Keratinocyte (primary cell): ENCODE measurements around the gene CHCHD6. TPM values are rescaled to one million over a fixed set of nuclear protein-coding genes. Genes with fewer than 3 reads are reported as not detected.

ENCODE experiments used
- DNase-seq: peaks from one replicate; pipeline ENCODE4 v3.0.0-alpha.2; 2011; ENCODE audit warnings: low read depth, missing footprints, low spot score
- FAIRE-seq: peaks from 2 replicates; lab custom pipeline; 2011; peaks lifted over from hg19 to GRCh38; lab: Jason Lieb, UNC
- H2AFZ ChIP-seq: 2 replicates; pipeline ENCODE4 v1.6.0; 2012; ENCODE audit warnings: low read length, control low read depth, inconsistent platforms; ENCODE audit not compliant: control insufficient read depth
- H3K27ac ChIP-seq: 2 replicates; pipeline ENCODE4 v1.5.1; 2011; ENCODE audit warnings: low read length; ENCODE audit not compliant: control insufficient read depth, insufficient read depth
- H3K27me3 ChIP-seq: 3 replicates; pipeline ENCODE4 v1.6.0; 2011; ENCODE audit warnings: low read length; ENCODE audit not compliant: control insufficient read depth, insufficient read depth; ENCODE audit errors: extremely low read depth
- H3K36me3 ChIP-seq, 2 experiments: 2 replicates in 1 of 2; 3 replicates in 1 of 2; pipeline ENCODE4 v1.5.1; 2011; ENCODE audit warnings: low read length in 2 of 2, mild to moderate bottlenecking in 1 of 2; ENCODE audit not compliant: control insufficient read depth in 2 of 2, insufficient read depth in 2 of 2; ENCODE audit errors: extremely low read depth in 1 of 2
- H3K4me1 ChIP-seq: 3 replicates; pipeline ENCODE4 v1.5.1; 2011; ENCODE audit warnings: low read length; ENCODE audit not compliant: control insufficient read depth, insufficient read depth; ENCODE audit errors: extremely low read depth
- H3K4me2 ChIP-seq: 3 replicates; pipeline ENCODE4 v1.6.0; 2011; ENCODE audit warnings: low read depth, low read length; ENCODE audit not compliant: control insufficient read depth, insufficient read depth; ENCODE audit errors: extremely low read depth
- H3K4me3 ChIP-seq, 3 experiments: fragments of 200-600 bp in 1 of 3; sonication (generic) in 1 of 3; 2 replicates in 2 of 3; 3 replicates in 1 of 3; pipeline ENCODE4 v1.5.1; 2011 to 2016; ENCODE audit warnings: low read length in 3 of 3, mild to moderate bottlenecking in 3 of 3, control low read depth in 2 of 3, inconsistent platforms in 1 of 3, low read depth in 1 of 3, mixed read lengths in 1 of 3, mixed run types in 1 of 3, moderate library complexity in 1 of 3; ENCODE audit not compliant: control insufficient read depth in 2 of 3, insufficient read depth in 2 of 3; ENCODE audit errors: extremely low read depth in 1 of 3
- H3K79me2 ChIP-seq: 2 replicates; pipeline ENCODE4 v1.6.0; 2012; ENCODE audit warnings: low read length; ENCODE audit not compliant: control insufficient read depth, insufficient read depth
- H3K9ac ChIP-seq: 3 replicates; pipeline ENCODE4 v1.6.0; 2011; ENCODE audit warnings: low read length; ENCODE audit not compliant: control insufficient read depth, insufficient read depth; ENCODE audit errors: extremely low read depth
- H3K9me1 ChIP-seq: 3 replicates; pipeline ENCODE4 v1.6.0; 2011; ENCODE audit warnings: low read length; ENCODE audit not compliant: control insufficient read depth, insufficient read depth; ENCODE audit errors: extremely low read depth
- H3K9me3 ChIP-seq: 2 replicates; pipeline ENCODE4 v1.5.1; 2012; ENCODE audit warnings: low read depth, low read length; ENCODE audit not compliant: control insufficient read depth
- H4K20me1 ChIP-seq: 3 replicates; pipeline ENCODE4 v1.6.0; 2011; ENCODE audit warnings: low read length; ENCODE audit not compliant: control insufficient read depth, insufficient read depth; ENCODE audit errors: extremely low read depth
- EZH2 ChIP-seq: IDR thresholded peaks from one replicate; pipeline ENCODE4 v1.6.1; 2012; ENCODE audit warnings: inconsistent platforms, mild to moderate bottlenecking, low read length, moderate library complexity
- dilution Hi-C: fragments of 300-500 bp; cut with MboI; formaldehyde crosslinking; loops from one replicate; pipeline ENCODE4 v1.7.0; 2020; ENCODE audit warnings: low sequenced_read_pairs; ENCODE audit not compliant: extremely low pct_ligation_motif_present
- polyA plus RNA-seq, 5 experiments: library from polyadenylated mRNA; depleted of rRNA in 3 of 5; stranded (reverse) in 3 of 5; stranded (forward) in 1 of 5; unstranded in 1 of 5; fragments of >200 nt; gene quantifications; 1 replicate in 1 of 5; 2 replicates in 3 of 5; 3 replicates in 1 of 5; pipeline versions ENCODE4 v1.2.1 to v1.2.3, GENCODE V29; 2011 to 2012; ENCODE audit warnings: missing spikeins in 2 of 5, low read depth in 1 of 5, low replicate concordance in 1 of 5
- TF ChIP-seq, protein P1 (sequence below), 3 experiments: IDR thresholded peaks in 1 of 3; conservative IDR thresholded peaks in 1 of 3; optimal IDR thresholded peaks in 1 of 3; 2 replicates in 2 of 3; 3 replicates in 1 of 3; pipeline versions ENCODE3 to v1.5.1; 2011; ENCODE audit warnings: low read length in 3 of 3, mild to moderate bottlenecking in 3 of 3, moderate library complexity in 2 of 3, control low read depth in 1 of 3, inconsistent platforms in 1 of 3; ENCODE audit not compliant: insufficient read depth in 2 of 3; ENCODE audit errors: extremely low read depth in 1 of 3

Gene CHCHD6
- polyA plus RNA-seq, 1 donor (not counting 4 experiments of a cell fraction or from before 2014, with no cell fraction given): 21.7 TPM

DNA sequence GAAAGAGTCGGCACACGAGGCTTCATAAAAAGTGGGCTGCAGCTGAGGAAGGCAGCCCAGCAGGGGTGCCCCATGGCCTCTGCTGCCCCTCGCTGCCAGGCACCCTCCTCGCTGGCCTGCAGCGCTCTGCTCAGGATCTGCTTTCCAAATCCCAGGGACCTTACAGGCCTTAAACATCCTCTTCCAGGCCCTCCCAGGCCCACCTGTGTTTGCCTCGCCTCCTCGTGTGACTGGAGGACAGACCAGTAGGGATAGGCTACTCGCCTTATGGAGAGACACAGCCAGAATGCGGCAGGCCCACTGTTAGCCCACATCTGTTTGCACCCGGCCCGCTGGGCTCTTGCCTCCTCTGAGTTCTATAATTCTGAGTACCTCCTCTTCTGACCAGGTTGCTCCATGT, 154.4 kb downstream of the CHCHD6 start:
- no peaks in the 10 kb centered on the region for H3K9me3 ChIP-seq
- DNase-seq (no peak), FAIRE-seq (no peak)
- peak overlapping the region; percentile 61 for H3K4me2 ChIP-seq
- H3K4me3 ChIP-seq: no peak overlapping the region
- H3K27me3 ChIP-seq: no peaks in the 10 kb centered on the region
- dilution Hi-C loops: no loop called here
- no peaks in the 10 kb centered on the region for H4K20me1 ChIP-seq
- H3K36me3 ChIP-seq: peaks cover 0 to 1% of the 10 kb centered on the region in 2 experiments
- no peak overlapping the region for H3K9ac ChIP-seq
- H3K9me1 ChIP-seq: no peaks in the 10 kb centered on the region
- peaks cover 16% of the 10 kb centered on the region for H3K4me1 ChIP-seq
- H2AFZ ChIP-seq: no peak overlapping the region
- no peaks in the 10 kb centered on the region for H3K79me2 ChIP-seq
- TF ChIP-seq, protein P1, sequence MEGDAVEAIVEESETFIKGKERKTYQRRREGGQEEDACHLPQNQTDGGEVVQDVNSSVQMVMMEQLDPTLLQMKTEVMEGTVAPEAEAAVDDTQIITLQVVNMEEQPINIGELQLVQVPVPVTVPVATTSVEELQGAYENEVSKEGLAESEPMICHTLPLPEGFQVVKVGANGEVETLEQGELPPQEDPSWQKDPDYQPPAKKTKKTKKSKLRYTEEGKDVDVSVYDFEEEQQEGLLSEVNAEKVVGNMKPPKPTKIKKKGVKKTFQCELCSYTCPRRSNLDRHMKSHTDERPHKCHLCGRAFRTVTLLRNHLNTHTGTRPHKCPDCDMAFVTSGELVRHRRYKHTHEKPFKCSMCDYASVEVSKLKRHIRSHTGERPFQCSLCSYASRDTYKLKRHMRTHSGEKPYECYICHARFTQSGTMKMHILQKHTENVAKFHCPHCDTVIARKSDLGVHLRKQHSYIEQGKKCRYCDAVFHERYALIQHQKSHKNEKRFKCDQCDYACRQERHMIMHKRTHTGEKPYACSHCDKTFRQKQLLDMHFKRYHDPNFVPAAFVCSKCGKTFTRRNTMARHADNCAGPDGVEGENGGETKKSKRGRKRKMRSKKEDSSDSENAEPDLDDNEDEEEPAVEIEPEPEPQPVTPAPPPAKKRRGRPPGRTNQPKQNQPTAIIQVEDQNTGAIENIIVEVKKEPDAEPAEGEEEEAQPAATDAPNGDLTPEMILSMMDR (optimal IDR thresholded peaks at IDR 0.05 in 1 of 3, IDR thresholded peaks at IDR 0.05 in 1 of 3, conservative IDR thresholded peaks at IDR 0.05 in 1 of 3; ENCODE audit: extremely low read depth in 1 of 3, insufficient read depth in 2 of 3, low read length in 3 of 3): no peak
- TF ChIP-seq EZH2: no peak
- H3K27ac ChIP-seq: peak overlapping the region; percentile 26

DNA sequence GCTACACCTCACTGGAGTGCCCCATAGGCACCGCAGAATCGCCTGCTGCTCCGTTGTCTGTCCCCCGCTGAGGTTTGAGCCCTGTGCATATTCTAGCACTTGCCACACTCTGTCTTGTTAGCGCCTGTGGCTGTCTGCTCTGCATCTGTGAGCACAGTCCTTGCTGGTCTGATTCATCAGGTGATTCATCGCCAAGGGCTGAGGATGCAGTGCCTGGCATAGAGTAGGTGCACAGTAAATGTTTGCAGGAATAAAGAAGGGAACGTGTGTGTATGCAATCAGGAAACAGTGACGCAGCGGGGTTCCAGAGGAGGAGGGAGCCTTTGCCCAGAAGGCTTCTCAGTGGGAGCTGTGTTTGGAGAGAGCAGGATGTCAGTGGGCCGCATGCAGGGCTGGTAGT, 154.8 kb downstream of the CHCHD6 start:
- H3K9ac ChIP-seq: peak overlapping the region; percentile 28
- peak overlapping the region; percentile 52 for H3K27ac ChIP-seq

More for the DNA sequence above, 154.8 kb downstream of the CHCHD6 start:
- Histone ChIP-seq H3K4me3 (no peak overlapping the region), H3K27me3 (no peaks in the 10 kb centered on the region), H4K20me1 (no peaks in the 10 kb centered on the region), H3K9me1 (no peaks in the 10 kb centered on the region), H3K9me3 (no peaks in the 10 kb centered on the region), H3K4me1 (peaks cover 16% of the 10 kb centered on the region), H3K4me2 (peak overlapping the region; percentile 61), H3K36me3 (peaks cover 0 to 1% of the 10 kb centered on the region in 2 experiments), H3K79me2 (no peaks in the 10 kb centered on the region), H2AFZ (no peak overlapping the region)
- DNase-seq: peak; percentile 89
- TF ChIP-seq, protein P1 (optimal IDR thresholded peaks at IDR 0.05 in 1 of 3, IDR thresholded peaks at IDR 0.05 in 1 of 3, conservative IDR thresholded peaks at IDR 0.05 in 1 of 3; ENCODE audit: extremely low read depth in 1 of 3, insufficient read depth in 2 of 3, low read length in 3 of 3): no peak
- no peak for TF ChIP-seq EZH2
- FAIRE-seq: peak; percentile 100
- dilution Hi-C loops: no loop called here
